Measurements from ENCODE around the gene EXD3. TPM values are rescaled to one million over a fixed set of nuclear protein-coding genes. Genes with fewer than 3 reads are reported as not detected.

Gene EXD3
- polyA plus RNA-seq, 2 of the 4 experiments (the other 2 are of a cell fraction), result 3.4 to 4.5 TPM

- FAIRE-seq, result no peak
- Histone ChIP-seq H3K27ac (no peak overlapping the region), H3K4me3 (no peak overlapping the region), H3K4me1 (peaks cover 38% of the 10 kb centered on the region), H3K9me3 (no peaks in the 10 kb centered on the region), H3K4me2 (no peak overlapping the region)
- WGBS (ENCODE audit: missing lambda C conversion rate), result 84% methylated on average over 10 of the region's 12 CpGs
- no peak for DNase-seq (ENCODE audit: low read depth in 1 of 2, low spot score in 1 of 2)
- ChIA-PET CTCF (interaction anchor here (1.0 to 5.8 kb wide), 5 partner anchors 12 to 154 kb away, joined by 4 to 35 read pairs (median 13); partner anchors contain the start of genes EXD3, NOXA1 and NRARP), POLR2A (no interaction called here)
- no peak for ATAC-seq
- TF ChIP-seq, protein P1, sequence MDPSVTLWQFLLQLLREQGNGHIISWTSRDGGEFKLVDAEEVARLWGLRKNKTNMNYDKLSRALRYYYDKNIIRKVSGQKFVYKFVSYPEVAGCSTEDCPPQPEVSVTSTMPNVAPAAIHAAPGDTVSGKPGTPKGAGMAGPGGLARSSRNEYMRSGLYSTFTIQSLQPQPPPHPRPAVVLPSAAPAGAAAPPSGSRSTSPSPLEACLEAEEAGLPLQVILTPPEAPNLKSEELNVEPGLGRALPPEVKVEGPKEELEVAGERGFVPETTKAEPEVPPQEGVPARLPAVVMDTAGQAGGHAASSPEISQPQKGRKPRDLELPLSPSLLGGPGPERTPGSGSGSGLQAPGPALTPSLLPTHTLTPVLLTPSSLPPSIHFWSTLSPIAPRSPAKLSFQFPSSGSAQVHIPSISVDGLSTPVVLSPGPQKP (IDR thresholded peaks at IDR 0.05; ENCODE audit: low read depth, low read length), result no peak
- TF ChIP-seq CEBPB (IDR thresholded peaks at IDR 0.05) (no peak), HEYL (CRISPR knock-in tag; IDR thresholded peaks at IDR 0.05) (no peak)
Measured at GRCh38 chr9:137456061-137456863, 33.3 kb upstream of the EXD3 start.

- DNase-seq (ENCODE audit: low read depth in 1 of 2, low spot score in 1 of 2), result no peak
- Histone ChIP-seq H3K4me1 (peaks cover 38% of the 10 kb centered on the region), H3K27ac (peak overlapping the region in 1 of 2 experiments; percentile 46; a peak in 2 of 6 replicates), H3K4me2 (no peak overlapping the region), H3K9me3 (no peaks in the 10 kb centered on the region), H3K4me3 (no peak overlapping the region)
- WGBS (ENCODE audit: missing lambda C conversion rate), result 97% methylated on average over 6 of the region's 18 CpGs
- no peak for FAIRE-seq
- no peak for ATAC-seq
- ChIA-PET CTCF (interaction anchor here (1.0 to 5.8 kb wide), 4 partner anchors 11 to 153 kb away, joined by 3 to 35 read pairs (median 9); partner anchors contain the start of genes EXD3, NOXA1 and NRARP), POLR2A (no interaction called here)
- TF ChIP-seq JUNB (IDR thresholded peaks at IDR 0.05), result no peak
- no peak for TF ChIP-seq KDM1A (IDR thresholded peaks at IDR 0.05; ENCODE audit: low read depth)
- TF ChIP-seq GATA3 (IDR thresholded peaks at IDR 0.05; ENCODE audit: borderline replicate concordance), result no peak
Measured at GRCh38 chr9:137455359-137455991, 32.5 kb upstream of the EXD3 start.

DNA sequence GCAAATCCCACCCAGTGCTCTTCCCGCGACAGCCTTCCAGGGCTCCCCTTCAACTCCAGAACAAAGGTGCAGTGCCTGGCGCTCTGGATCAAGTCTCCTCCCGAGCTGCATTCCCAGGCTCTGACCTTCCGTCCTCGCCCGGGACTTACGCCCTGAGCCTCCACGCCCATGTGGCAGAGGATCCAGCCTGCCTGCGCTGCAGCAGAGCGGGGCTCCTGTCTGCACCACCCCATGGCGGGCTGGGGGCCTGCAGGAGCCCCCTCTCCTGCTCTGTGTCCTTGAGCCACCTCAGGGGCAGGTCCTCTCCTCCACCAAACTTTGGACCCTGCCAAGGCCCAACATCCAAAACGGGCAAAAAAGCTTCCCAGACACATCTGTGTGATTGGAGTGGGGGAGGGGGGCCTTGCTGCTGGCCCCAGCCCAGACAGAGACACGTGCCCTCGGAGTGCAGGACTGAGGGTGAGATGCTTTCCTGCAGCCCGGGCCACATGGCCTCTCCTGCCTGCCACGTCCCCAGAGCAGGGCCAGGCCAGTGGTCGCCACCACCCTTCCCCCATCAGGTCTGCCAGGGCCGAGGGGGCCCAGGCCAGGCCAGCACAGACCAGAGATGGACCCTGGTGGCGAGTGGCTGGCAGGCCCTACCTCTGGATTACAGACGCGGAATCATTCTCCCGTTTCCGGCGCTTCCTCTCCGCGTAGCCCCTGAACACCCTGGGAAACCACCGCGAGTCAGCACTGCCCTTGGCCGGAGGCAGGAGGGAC lies 31.8 kb upstream of the EXD3 start:
- CTCF ChIA-PET, result interaction anchor here (1.0 to 5.8 kb wide), 4 partner anchors 10 to 153 kb away, joined by 3 to 35 read pairs (median 9); partner anchors contain the start of genes EXD3, NOXA1 and NRARP
- TF ChIP-seq MAX (IDR thresholded peaks at IDR 0.05) (0 out of 2 replicates have a peak, but pooled peaks have one; percentile 41), TP53 (CRISPR knock-in tag; IDR thresholded peaks at IDR 0.05) (no peak), ZSCAN20 (CRISPR knock-in tag; IDR thresholded peaks at IDR 0.05) (no peak), HOXB5 (CRISPR knock-in tag; IDR thresholded peaks at IDR 0.05) (no peak)
- TF ChIP-seq, protein P2, sequence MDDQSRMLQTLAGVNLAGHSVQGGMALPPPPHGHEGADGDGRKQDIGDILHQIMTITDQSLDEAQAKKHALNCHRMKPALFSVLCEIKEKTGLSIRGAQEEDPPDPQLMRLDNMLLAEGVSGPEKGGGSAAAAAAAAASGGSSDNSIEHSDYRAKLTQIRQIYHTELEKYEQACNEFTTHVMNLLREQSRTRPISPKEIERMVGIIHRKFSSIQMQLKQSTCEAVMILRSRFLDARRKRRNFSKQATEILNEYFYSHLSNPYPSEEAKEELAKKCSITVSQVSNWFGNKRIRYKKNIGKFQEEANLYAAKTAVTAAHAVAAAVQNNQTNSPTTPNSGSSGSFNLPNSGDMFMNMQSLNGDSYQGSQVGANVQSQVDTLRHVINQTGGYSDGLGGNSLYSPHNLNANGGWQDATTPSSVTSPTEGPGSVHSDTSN (IDR thresholded peaks at IDR 0.05), result no peak
- DNase-seq (ENCODE audit: low read depth in 1 of 2, low spot score in 1 of 2) (no peak), ATAC-seq (no peak), FAIRE-seq (no peak)
- Histone ChIP-seq H3K27ac (peak overlapping the region in 1 of 2 experiments; percentile 46; a peak in 2 of 6 replicates), H3K4me3 (no peak overlapping the region), H3K4me2 (peak overlapping the region; percentile 43), H3K4me1 (peaks cover 37% of the 10 kb centered on the region), H3K9me3 (no peaks in the 10 kb centered on the region)
- POLR2A ChIA-PET, result no interaction called here
- 84% methylated on average over 26 of the region's 30 CpGs for WGBS (ENCODE audit: missing lambda C conversion rate)

GRCh38 chr9:137454145-137454596 lies 31.2 kb upstream of the EXD3 start:
- H3K4me1 ChIP-seq, result peaks cover 33% of the 10 kb centered on the region
- ChIA-PET POLR2A (no interaction called here), CTCF (interaction anchor here (1.1 to 5.8 kb wide), 4 partner anchors 9 to 167 kb away, joined by 3 to 35 read pairs (median 11); partner anchors contain the start of genes EXD3, NOXA1 and NRARP)
- DNase-seq (ENCODE audit: low read depth in 1 of 2, low spot score in 1 of 2) (no peak), FAIRE-seq (no peak), ATAC-seq (peak in 1 of 2 experiments; percentile 28; a peak in 3 of 6 replicates)
- H3K4me2 ChIP-seq, result peak overlapping the region; percentile 43
- no peak overlapping the region for H3K4me3 ChIP-seq
- TF ChIP-seq MAX (IDR thresholded peaks at IDR 0.05) (no peak), HOXB5 (CRISPR knock-in tag; IDR thresholded peaks at IDR 0.05) (no peak)
- H3K9me3 ChIP-seq, result no peaks in the 10 kb centered on the region
- H3K27ac ChIP-seq, result peak overlapping the region in 1 of 2 experiments; percentile 46; a peak in 1 of 6 replicates
- WGBS (ENCODE audit: missing lambda C conversion rate), result 58% methylated on average over 11 of the region's 24 CpGs
